A549 treated with Mapracorat at 1 μM for 4 hours (cell line): Measurements from ENCODE around the gene CENPC. TPM values are rescaled to one million over a fixed set of nuclear protein-coding genes. Genes with fewer than 3 reads are reported as not detected.

Source experiments
- total RNA-seq: library from RNA; stranded (reverse); fragments of 200-300 nt; extraction: Qiagen RNA extraction; gene quantifications from 5 replicates; pipeline ENCODE4 v1.2.3, GENCODE V29; 2022

Gene CENPC, protein sequence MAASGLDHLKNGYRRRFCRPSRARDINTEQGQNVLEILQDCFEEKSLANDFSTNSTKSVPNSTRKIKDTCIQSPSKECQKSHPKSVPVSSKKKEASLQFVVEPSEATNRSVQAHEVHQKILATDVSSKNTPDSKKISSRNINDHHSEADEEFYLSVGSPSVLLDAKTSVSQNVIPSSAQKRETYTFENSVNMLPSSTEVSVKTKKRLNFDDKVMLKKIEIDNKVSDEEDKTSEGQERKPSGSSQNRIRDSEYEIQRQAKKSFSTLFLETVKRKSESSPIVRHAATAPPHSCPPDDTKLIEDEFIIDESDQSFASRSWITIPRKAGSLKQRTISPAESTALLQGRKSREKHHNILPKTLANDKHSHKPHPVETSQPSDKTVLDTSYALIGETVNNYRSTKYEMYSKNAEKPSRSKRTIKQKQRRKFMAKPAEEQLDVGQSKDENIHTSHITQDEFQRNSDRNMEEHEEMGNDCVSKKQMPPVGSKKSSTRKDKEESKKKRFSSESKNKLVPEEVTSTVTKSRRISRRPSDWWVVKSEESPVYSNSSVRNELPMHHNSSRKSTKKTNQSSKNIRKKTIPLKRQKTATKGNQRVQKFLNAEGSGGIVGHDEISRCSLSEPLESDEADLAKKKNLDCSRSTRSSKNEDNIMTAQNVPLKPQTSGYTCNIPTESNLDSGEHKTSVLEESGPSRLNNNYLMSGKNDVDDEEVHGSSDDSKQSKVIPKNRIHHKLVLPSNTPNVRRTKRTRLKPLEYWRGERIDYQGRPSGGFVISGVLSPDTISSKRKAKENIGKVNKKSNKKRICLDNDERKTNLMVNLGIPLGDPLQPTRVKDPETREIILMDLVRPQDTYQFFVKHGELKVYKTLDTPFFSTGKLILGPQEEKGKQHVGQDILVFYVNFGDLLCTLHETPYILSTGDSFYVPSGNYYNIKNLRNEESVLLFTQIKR
- 3.1 to 5.1 TPM (median 4.0 TPM) in 5 replicates for total RNA-seq

GRCh38 chr4:67545199-67546003 lies at the start of gene CENPC:
Gene CENPC (minus strand): TSS chr4:67545503. CDS start chr4:67545355, 148 bp downstream.

DNA sequence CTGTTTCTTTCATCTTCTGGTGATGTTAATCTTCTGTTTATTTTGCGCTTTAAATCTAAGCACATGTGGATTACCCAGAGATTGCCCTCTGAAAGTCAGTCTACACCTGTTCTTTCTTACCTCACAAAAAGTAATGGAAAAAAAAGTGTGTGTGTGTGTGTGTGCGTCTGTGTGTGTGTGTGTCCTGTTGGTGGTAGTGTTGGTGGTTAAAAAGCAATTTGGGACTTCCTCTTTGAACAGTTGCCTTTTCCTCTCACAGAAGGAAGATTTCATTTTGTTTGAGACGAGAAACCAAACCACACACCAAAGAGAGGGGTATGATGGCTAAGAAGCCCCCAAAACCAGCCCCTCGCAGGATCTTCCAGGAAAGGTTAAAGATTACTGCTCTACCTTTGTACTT lies 13.2 kb upstream of the CENPC start, which contains the start of gene STAP1:
Gene STAP1, plus strand, starts transcription at position 235 of the 400 bp plus-strand sequence. Its CDS starts 83 bp downstream, at position 318.

Other genes with a start within 250 kb of the CENPC start
- not detected in 5 replicates for gene STAP1, start 13.2 kb upstream of the CENPC start, total RNA-seq
- gene UBA6, start 155.7 kb upstream of the CENPC start, total RNA-seq: 13.9 to 17.2 TPM (median 14.9 TPM) in 5 replicates
- gene GNRHR, start 208.9 kb upstream of the CENPC start, total RNA-seq: not detected in 5 replicates